HG02852 (cell line): ENCODE data around the gene FAM236A.
"Not testable (repeated sequence)": the region's sequence is repeated elsewhere in the genome, so short reads cannot be mapped to it uniquely, and the experiment has no call there.

Source experiments
- ATAC-seq: cut with Tn5 transposase; IDR thresholded peaks from one replicate; pipeline ENCODE4 v1.9.1; 2021; ENCODE audit warnings: mild to moderate bottlenecking, moderate library complexity; ENCODE audit not compliant: unreplicated experiment

The FAM236A gene

GRCh38 chrX:72937906-72938305 lies at the start of gene FAM236A:
Gene FAM236A, plus strand, starts transcription at chrX:72938206. Its CDS starts 57 bp downstream, at chrX:72938263.
- ATAC-seq, result not testable (repeated sequence)

GRCh38 chrX:72889740-72890139 lies 48.3 kb upstream of the FAM236A start:
- ATAC-seq, result not testable (repeated sequence)

- not testable (repeated sequence) for ATAC-seq
These were observed 25.7 kb upstream of the FAM236A start, which contains the start of gene FAM236C for GRCh38 chrX:72912315-72912714. Gene FAM236C, plus strand, starts transcription at chrX:72912615. Its CDS starts 100 bp downstream, at chrX:72912715.

- not testable (repeated sequence) for ATAC-seq
These were observed 21.9 kb upstream of the FAM236A start for GRCh38 chrX:72916096-72916495.

- not testable (repeated sequence) for ATAC-seq
These were observed 5.7 kb upstream of the FAM236A start for GRCh38 chrX:72932283-72932682.

GRCh38 chrX:72936455-72936854 lies 1.6 kb upstream of the FAM236A start:
- ATAC-seq, result not testable (repeated sequence)

- ATAC-seq, result not testable (repeated sequence)
These were observed 1.0 kb upstream of the FAM236A start for GRCh38 chrX:72936882-72937455.

DNA sequence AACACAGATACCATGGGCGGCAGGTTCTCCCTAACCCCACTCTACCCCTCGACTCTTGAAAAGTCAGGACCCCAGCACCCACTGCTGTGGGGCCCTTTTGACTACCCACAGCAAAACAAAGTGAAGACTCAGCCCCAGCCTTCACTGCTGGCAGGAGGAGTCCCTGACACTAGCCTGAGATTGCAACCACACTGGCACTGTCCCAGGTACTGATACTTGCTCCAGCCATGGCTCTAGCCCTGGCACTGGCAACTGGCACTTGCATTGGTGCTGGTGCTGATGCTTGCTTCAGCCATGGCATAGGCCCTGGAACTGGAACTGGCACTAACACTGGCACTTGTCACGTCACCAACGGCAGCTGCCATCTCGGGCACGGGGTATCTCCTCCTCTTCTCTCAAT lies 4.3 kb downstream of the FAM236A start:
- ATAC-seq, result not testable (repeated sequence)

DNA sequence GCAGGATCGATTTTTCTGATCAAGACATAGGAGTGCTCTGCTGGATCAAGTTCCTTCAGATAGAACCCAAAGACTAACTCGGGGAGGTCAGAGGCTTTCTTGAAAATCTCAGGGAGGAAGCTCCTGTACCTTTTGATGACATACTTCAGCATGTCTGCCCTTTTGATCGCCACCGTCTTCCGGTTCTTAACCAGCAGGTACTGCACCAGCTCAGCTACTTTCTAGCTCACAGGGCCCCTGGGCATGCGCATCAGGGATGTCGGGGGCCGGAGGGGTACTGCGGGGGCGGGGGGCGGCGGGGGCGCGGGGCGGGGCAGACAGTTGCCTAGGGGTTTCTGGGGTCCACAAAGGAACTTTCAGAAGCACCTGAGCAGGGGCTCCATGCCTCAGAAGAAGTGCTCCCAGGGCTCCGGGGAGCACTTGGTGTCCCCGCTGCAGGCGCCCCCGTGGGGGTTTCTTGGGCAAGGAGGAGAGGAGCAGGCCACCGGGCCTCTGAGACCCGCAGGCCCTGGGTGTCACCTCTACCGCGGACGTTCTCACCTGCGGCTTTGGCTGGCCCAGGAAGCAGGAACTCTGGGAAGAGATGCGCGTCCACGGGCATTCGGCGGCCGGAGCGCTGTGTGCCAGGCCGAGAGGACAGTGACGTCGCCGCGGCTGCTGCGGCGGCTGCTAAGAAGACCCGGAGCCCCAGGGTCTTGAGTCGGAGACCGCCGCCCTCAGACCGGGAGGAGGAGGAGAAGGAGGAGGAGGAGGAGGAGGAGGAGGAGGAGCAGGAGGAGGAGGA lies 5.2 kb downstream of the FAM236A start:
- peak; percentile 44 for ATAC-seq

GRCh38 chrX:72943819-72944169 lies 5.8 kb downstream of the FAM236A start, which contains the start of gene DMRTC1:
Gene DMRTC1, minus strand, starts transcription at chrX:72943837. Its CDS starts 68,143 bp downstream, at chrX:72875694.
- ATAC-seq, result peak; percentile 79

GRCh38 chrX:72959971-72960370 lies 22.0 kb downstream of the FAM236A start:
- ATAC-seq, result not testable (repeated sequence)

- not testable (repeated sequence) for ATAC-seq
These were observed 33.9 kb downstream of the FAM236A start for GRCh38 chrX:72971859-72972258.

- not testable (repeated sequence) for ATAC-seq
These were observed 36.9 kb downstream of the FAM236A start for GRCh38 chrX:72974885-72975284.

DNA sequence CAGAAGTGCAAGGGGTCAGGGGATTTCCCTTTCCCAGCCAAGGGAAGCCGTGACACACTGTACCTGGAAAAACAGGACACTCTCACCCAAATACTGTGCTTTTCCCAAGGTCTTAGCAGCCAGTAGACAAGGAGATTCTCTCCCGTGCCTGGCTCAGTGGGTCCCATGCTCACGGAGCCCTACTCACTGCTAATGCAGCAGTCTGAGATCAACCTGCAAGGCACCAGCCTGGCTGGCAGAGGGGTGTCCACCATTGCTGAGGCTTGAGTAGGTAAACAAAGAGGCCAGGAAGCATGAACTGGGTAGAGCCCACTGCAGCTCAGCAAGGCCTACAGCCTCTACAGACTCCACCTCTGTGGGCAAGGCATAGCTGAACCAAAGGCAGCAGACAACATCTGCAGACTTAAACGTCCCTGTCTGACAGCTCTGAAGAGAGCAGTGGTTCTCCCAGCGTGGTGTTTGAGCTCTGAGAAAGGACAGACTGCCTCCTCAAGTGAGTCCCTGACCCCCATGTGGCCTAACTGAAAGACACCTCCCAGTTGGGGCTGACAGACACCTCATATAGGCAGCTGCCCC lies 43.0 kb downstream of the FAM236A start:
- ATAC-seq, result not testable (repeated sequence)
